ENCODE results near the gene FAM114A2.
"Not testable (repeated sequence)": the region's sequence is repeated elsewhere in the genome, so short reads cannot be mapped to it uniquely, and the experiment has no call there.

Gene FAM114A2

DNA sequence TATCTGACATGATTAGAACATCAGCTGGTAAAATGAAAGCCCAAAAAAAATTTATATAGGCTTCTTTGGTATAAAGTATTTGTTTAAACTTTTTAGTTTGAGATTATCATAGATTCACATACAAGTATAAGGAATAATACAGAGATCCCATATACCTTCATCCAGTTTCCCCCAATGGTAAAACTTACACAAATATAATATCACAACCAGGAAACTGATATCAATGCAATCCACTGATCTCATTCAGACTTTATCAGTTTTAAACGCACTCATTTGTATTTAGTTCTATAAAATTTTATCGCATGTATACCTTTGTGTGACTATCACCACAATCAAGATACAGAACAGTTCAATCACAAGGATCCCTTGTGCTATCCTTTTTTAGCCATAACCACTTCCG lies 3.8 kb downstream of the FAM114A2 start:
- no peak overlapping the region for H3K9ac ChIP-seq
- H3K79me2 ChIP-seq (ENCODE audit: insufficient read depth, low read depth) = peaks cover 4% of the 10 kb centered on the region; the same call in 1 of the 2 replicates
- H4K20me1 ChIP-seq (ENCODE audit: insufficient read depth) = no peaks in the 10 kb centered on the region
- no peak overlapping the region for H3K27ac ChIP-seq
- H2AFZ ChIP-seq (ENCODE audit: low read depth) = no peak overlapping the region
- H3K4me1 ChIP-seq (ENCODE audit: low read depth, poor library complexity, severe bottlenecking) = peaks cover 5% of the 10 kb centered on the region
- H3K4me2 ChIP-seq = no peak overlapping the region
- TF ChIP-seq, protein P1, sequence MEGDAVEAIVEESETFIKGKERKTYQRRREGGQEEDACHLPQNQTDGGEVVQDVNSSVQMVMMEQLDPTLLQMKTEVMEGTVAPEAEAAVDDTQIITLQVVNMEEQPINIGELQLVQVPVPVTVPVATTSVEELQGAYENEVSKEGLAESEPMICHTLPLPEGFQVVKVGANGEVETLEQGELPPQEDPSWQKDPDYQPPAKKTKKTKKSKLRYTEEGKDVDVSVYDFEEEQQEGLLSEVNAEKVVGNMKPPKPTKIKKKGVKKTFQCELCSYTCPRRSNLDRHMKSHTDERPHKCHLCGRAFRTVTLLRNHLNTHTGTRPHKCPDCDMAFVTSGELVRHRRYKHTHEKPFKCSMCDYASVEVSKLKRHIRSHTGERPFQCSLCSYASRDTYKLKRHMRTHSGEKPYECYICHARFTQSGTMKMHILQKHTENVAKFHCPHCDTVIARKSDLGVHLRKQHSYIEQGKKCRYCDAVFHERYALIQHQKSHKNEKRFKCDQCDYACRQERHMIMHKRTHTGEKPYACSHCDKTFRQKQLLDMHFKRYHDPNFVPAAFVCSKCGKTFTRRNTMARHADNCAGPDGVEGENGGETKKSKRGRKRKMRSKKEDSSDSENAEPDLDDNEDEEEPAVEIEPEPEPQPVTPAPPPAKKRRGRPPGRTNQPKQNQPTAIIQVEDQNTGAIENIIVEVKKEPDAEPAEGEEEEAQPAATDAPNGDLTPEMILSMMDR (conservative IDR thresholded peaks at IDR 0.05; ENCODE audit: low read depth, low read length) = no peak
- no peak overlapping the region for H3K4me3 ChIP-seq (IDR thresholded peaks at IDR 0.05; ENCODE audit: insufficient read depth, low read depth, low read length)
- H3K36me3 ChIP-seq (ENCODE audit: insufficient read depth) = no peaks in the 10 kb centered on the region
- no peaks in the 10 kb centered on the region for H3K27me3 ChIP-seq (ENCODE audit: insufficient read depth, low read depth)

DNA sequence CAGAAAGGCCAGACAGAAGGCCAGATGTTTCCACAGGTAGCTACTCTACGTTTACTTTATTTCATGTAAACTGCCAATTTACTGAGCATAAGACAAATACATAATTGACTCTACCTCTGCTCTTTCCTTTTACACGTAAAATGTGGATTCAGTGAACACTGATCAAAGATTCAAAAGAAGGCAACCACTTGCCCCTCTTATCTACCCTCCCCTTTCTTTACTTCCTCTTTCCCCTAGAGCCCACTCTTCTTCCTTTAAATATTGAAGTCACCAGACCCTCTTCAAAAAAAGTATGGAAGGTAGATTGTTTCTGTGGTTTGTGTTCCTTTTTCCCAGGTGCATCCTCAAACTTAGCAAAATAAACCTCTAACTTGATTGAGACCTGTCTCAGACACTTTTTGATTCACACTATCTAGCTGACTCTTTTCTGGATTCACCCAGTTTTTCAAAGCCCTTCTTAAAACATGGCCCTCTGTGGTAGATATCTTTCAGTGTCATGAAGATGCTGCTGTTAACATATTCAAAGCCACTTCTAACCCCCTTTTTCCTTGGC lies 6.7 kb downstream of the FAM114A2 start:
- Histone ChIP-seq H3K9ac (no peak overlapping the region), H3K27ac (no peak overlapping the region), H2AFZ (ENCODE audit: low read depth) (no peak overlapping the region), H3K79me2 (ENCODE audit: insufficient read depth, low read depth) (no peaks in the 10 kb centered on the region), H3K36me3 (ENCODE audit: insufficient read depth) (no peaks in the 10 kb centered on the region), H3K27me3 (ENCODE audit: insufficient read depth, low read depth) (no peaks in the 10 kb centered on the region), H3K4me1 (ENCODE audit: low read depth, poor library complexity, severe bottlenecking) (no peaks in the 10 kb centered on the region), H4K20me1 (ENCODE audit: insufficient read depth) (no peaks in the 10 kb centered on the region), H3K4me3 (IDR thresholded peaks at IDR 0.05; ENCODE audit: insufficient read depth, low read depth, low read length) (no peak overlapping the region), H3K4me2 (no peak overlapping the region)
- TF ChIP-seq, protein P1 (conservative IDR thresholded peaks at IDR 0.05; ENCODE audit: low read depth, low read length) = no peak

DNA sequence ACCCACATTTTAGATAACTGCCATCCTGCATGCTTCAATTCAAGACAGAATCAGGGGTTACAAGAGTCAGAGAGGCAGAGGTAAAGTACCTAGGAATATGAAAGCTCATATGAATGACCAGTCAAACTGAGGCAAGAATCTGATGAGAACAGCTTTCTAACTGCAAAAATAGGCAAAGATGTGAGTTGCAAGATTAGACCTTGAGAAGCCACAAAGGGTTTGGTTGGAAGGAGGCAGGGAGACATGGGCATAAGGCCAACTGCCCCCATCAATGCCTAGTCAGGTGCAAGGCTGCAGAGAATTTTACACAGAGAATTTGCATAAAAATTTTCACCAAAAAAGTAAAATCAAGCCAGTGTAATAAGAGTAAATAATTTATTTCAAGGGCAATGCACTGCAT lies 12.8 kb downstream of the FAM114A2 start:
- H3K4me3 ChIP-seq (IDR thresholded peaks at IDR 0.05; ENCODE audit: insufficient read depth, low read depth, low read length) = no peak overlapping the region
- no peaks in the 10 kb centered on the region for H3K36me3 ChIP-seq (ENCODE audit: insufficient read depth)
- H3K27ac ChIP-seq = no peak overlapping the region
- TF ChIP-seq, protein P1 (conservative IDR thresholded peaks at IDR 0.05; ENCODE audit: low read depth, low read length) = no peak
- H3K9ac ChIP-seq = no peak overlapping the region
- H2AFZ ChIP-seq (ENCODE audit: low read depth) = no peak overlapping the region
- H3K4me2 ChIP-seq = no peak overlapping the region
- H3K79me2 ChIP-seq (ENCODE audit: insufficient read depth, low read depth) = no peaks in the 10 kb centered on the region
- no peaks in the 10 kb centered on the region for H4K20me1 ChIP-seq (ENCODE audit: insufficient read depth)
- H3K27me3 ChIP-seq (ENCODE audit: insufficient read depth, low read depth) = no peaks in the 10 kb centered on the region
- H3K4me1 ChIP-seq (ENCODE audit: low read depth, poor library complexity, severe bottlenecking) = no peaks in the 10 kb centered on the region

DNA sequence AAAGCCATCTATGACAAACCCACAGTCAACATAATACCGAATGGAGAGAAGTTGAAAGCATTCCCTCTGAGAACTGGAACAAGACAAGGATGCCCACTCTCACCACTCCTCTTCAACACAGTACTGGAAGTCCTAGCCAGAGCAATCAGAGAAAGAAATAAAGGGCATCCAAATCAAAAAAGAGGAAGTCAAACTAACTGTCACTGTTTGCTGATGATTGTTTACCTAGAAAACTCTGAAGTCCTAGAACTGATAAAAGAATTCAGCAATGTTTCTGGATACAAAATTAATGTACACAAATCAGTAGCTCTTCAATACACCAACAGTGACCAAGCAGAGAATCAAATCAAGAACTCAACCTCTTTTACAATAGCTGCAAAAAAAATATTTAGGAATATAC lies 19.8 kb downstream of the FAM114A2 start:
- H3K4me2 ChIP-seq; H3K36me3 ChIP-seq (ENCODE audit: insufficient read depth); H4K20me1 ChIP-seq (ENCODE audit: insufficient read depth); H3K4me3 ChIP-seq (IDR thresholded peaks at IDR 0.05; ENCODE audit: insufficient read depth, low read depth, low read length); H3K27me3 ChIP-seq (ENCODE audit: insufficient read depth, low read depth); H3K4me1 ChIP-seq (ENCODE audit: low read depth, poor library complexity, severe bottlenecking); H3K79me2 ChIP-seq (ENCODE audit: insufficient read depth, low read depth); H3K27ac ChIP-seq; H2AFZ ChIP-seq (ENCODE audit: low read depth); H3K9ac ChIP-seq: not testable (repeated sequence)

DNA sequence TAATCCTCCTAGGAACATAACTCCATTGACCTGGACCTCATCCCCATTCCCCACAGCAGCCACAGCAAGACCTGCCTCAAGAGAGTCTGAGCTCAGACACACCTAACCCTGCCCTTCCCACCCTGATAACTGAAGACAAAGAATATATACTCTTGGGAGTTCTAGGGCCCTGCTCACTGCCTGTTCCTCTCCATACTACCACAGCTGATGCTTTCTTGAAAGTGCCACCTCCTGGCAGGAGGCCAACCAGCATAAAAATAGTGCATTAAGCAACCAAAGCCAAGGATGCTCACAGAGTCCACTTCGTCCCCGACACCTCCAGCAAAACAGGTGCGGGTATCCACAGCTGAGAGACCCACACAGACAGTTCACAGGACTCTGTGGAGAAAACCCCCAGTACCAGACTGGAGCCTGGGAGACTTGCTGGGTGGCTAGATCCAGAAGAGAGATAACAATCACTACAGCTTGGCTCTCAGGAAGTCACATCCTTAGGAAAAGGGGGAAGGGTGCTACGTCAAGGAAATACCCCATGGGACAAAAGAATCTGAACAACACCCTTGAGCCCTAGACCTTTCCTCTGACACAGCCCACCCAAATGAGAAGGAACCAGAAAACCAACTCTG lies 23.5 kb downstream of the FAM114A2 start:
- TF ChIP-seq, protein P1 (conservative IDR thresholded peaks at IDR 0.05; ENCODE audit: low read depth, low read length) = no peak
- H3K27ac ChIP-seq = no peak overlapping the region
- no peak overlapping the region for H3K4me3 ChIP-seq (IDR thresholded peaks at IDR 0.05; ENCODE audit: insufficient read depth, low read depth, low read length)
- no peaks in the 10 kb centered on the region for H4K20me1 ChIP-seq (ENCODE audit: insufficient read depth)
- H3K4me1 ChIP-seq (ENCODE audit: low read depth, poor library complexity, severe bottlenecking) = no peaks in the 10 kb centered on the region
- no peaks in the 10 kb centered on the region for H3K27me3 ChIP-seq (ENCODE audit: insufficient read depth, low read depth)
- H3K79me2 ChIP-seq (ENCODE audit: insufficient read depth, low read depth) = no peaks in the 10 kb centered on the region
- no peak overlapping the region for H2AFZ ChIP-seq (ENCODE audit: low read depth)
- H3K36me3 ChIP-seq (ENCODE audit: insufficient read depth) = no peaks in the 10 kb centered on the region
- no peak overlapping the region for H3K9ac ChIP-seq
- no peak overlapping the region for H3K4me2 ChIP-seq
